AG09319 (cell line): Measurements from ENCODE around the gene CTNNA3.
A peak's percentile ranks its signal among the peaks of the same experiment; 100 is the strongest.

Experiments used
- DNase-seq: peaks from one replicate; pipeline ENCODE4 v3.0.0-alpha.2; 2010; ENCODE audit warnings: low read depth; ENCODE audit errors: extremely low read depth
- CTCF ChIP-seq: IDR thresholded peaks from 2 replicates; pipeline ENCODE4 v1.5.1; 2011; ENCODE audit warnings: low read depth, mild to moderate bottlenecking, inconsistent platforms, low read length, moderate library complexity

The CTNNA3 gene

GRCh38 chr10:67527351-67527750 lies 168.6 kb downstream of the CTNNA3 start:
- TF ChIP-seq CTCF = no peak
- DNase-seq = no peak

DNA sequence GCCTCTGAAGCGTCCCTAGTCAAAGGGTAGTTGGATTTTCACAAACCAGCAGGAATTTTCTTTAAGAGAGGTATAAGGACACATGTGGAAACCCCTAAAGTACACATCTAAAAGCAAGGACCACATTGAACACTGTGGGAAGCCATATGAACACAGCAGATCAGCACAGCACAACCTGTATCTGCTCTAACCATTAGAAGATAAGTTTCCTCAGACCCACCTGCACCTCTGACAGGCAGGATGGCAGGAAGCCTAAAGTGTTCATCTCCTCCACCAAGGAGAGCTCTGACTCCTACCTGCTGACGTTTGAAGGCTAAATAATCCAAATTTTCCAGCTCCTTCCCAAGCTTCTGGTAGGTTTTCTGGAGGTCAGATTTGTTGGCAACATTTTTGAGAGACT lies 174.4 kb downstream of the CTNNA3 start:
- TF ChIP-seq CTCF = no peak
- no peak for DNase-seq

DNA sequence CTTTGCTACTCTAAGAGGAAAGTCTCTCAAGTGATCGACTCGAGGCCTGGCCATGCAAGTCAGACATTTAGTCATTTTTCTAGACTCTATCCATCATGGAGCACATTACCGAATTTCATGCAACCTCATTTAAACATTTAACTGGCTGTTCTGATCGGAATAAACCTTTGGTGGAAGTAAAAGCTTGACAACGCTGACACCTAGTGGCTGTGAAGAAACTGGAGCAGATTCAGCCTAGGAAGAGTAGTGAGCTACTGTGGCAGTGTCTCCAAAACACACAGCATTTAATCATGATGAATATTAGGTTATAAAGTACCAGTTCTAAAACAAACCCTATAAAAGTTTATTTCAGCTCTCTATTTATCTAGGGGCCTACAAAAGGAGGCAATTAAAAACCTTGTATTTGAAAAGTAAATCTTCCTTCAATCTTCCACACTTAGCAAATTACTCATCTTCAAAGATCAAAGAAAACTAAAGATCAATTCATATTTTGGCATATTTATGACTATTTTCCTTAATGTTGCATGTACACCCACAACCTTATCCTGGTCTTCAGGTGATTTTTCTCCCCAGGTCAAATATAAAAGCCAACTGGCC lies 175.0 kb downstream of the CTNNA3 start:
- TF ChIP-seq CTCF = peak; percentile 41
- DNase-seq = no peak

- DNase-seq = no peak
- TF ChIP-seq CTCF = no peak
These were observed 176.6 kb downstream of the CTNNA3 start for GRCh38 chr10:67519434-67519833.

DNA sequence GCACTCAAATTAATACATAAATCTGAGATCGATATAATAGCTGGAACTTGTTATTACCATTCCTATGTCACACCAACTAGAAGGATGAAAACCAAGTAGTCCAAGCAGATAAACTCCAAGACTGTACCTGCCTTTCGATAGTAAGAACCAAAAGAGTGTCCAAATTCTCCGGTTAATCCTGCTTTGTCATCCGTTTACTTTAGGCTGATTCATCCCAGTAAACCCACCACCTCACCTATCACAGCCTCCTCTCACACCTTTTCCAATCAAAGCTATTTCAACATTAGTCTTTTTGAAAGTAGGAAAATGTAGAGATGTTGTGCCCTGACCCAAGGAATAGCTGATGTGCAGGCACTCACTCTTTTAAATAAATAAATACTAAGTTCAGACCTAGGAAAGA lies 177.2 kb downstream of the CTNNA3 start:
- DNase-seq = no peak
- TF ChIP-seq CTCF = no peak

GRCh38 chr10:67518043-67518442 lies 178.0 kb downstream of the CTNNA3 start:
- TF ChIP-seq CTCF = no peak
- DNase-seq = no peak

DNA sequence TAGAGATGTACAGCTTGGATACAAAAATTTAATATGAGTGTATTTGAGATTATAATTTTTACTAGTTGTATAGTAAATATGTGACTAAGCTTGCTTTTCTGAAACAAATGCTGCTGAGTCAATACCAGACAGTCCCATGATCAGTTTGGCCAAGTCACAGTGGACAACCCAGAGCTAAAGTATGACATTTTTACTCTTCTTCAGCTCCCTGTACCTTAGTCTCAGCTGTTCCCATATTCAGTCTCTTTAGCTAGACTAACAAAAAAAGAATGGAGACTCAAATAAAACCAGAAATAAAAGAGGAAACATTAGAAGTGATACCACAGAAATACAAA lies 189.3 kb downstream of the CTNNA3 start:
- TF ChIP-seq CTCF = no peak
- DNase-seq = no peak
